Mucosa of gallbladder (tissue), 1 donor: ENCODE data around the gene CCDC106. TPM values are rescaled to one million over a fixed set of nuclear protein-coding genes. Genes with fewer than 3 reads are reported as not detected.
A peak's percentile ranks its signal among the peaks of the same experiment; 100 is the strongest.

Experiments used
- DNase-seq: peaks from one replicate; pipeline ENCODE4 v3.0.0-alpha.2; 2020; ENCODE audit warnings: low spot score
- total RNA-seq: library from RNA; stranded (reverse); gene quantifications from one replicate; pipeline ENCODE4 v1.2.1, GENCODE V29; 2021
- donor health status: DM: no; HTN: no; CAD: no.

Gene CCDC106
- total RNA-seq, 1 donor from 2014 or later = 18.4 TPM

GRCh38 chr19:55683449-55684261 lies 35.6 kb downstream of the CCDC106 start:
- peak; percentile 79 for DNase-seq

- no peak for DNase-seq
Observed at GRCh38 chr19:55684946-55685681, 37.1 kb downstream of the CCDC106 start.

GRCh38 chr19:55685776-55686175 lies 37.8 kb downstream of the CCDC106 start:
- DNase-seq = no peak

- no peak for DNase-seq
Observed at GRCh38 chr19:55686311-55687050, 38.5 kb downstream of the CCDC106 start.

GRCh38 chr19:55687281-55688201 lies 39.5 kb downstream of the CCDC106 start:
- no peak for DNase-seq

- peak; percentile 66 for DNase-seq
Observed at GRCh38 chr19:55688422-55689218, 40.6 kb downstream of the CCDC106 start.

GRCh38 chr19:55689411-55690108 lies 41.5 kb downstream of the CCDC106 start:
- no peak for DNase-seq

- DNase-seq = no peak
Observed at GRCh38 chr19:55690109-55690768, 42.2 kb downstream of the CCDC106 start.

GRCh38 chr19:55690769-55691545 lies 42.9 kb downstream of the CCDC106 start:
- DNase-seq = no peak

- no peak for DNase-seq
Observed at GRCh38 chr19:55691561-55692481, 43.8 kb downstream of the CCDC106 start.

GRCh38 chr19:55692681-55693081 lies 44.7 kb downstream of the CCDC106 start:
- no peak for DNase-seq

- no peak for DNase-seq
Observed at GRCh38 chr19:55693336-55693974, 45.4 kb downstream of the CCDC106 start.

GRCh38 chr19:55694241-55694655 lies 46.2 kb downstream of the CCDC106 start:
- no peak for DNase-seq

- DNase-seq = no peak
Observed at GRCh38 chr19:55694656-55695491, 46.9 kb downstream of the CCDC106 start.

GRCh38 chr19:55695511-55696290 lies 47.7 kb downstream of the CCDC106 start:
- no peak for DNase-seq
